ENCODE results near the gene PTMS. TPM values are rescaled to one million over a fixed set of nuclear protein-coding genes. Genes with fewer than 3 reads are reported as not detected.
"Not testable (repeated sequence)": the region's sequence is repeated elsewhere in the genome, so short reads cannot be mapped to it uniquely, and the experiment has no call there.

Gene PTMS, protein sequence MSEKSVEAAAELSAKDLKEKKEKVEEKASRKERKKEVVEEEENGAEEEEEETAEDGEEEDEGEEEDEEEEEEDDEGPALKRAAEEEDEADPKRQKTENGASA
- 24.0 and 69.1 TPM in 2 replicates for total RNA-seq

DNA sequence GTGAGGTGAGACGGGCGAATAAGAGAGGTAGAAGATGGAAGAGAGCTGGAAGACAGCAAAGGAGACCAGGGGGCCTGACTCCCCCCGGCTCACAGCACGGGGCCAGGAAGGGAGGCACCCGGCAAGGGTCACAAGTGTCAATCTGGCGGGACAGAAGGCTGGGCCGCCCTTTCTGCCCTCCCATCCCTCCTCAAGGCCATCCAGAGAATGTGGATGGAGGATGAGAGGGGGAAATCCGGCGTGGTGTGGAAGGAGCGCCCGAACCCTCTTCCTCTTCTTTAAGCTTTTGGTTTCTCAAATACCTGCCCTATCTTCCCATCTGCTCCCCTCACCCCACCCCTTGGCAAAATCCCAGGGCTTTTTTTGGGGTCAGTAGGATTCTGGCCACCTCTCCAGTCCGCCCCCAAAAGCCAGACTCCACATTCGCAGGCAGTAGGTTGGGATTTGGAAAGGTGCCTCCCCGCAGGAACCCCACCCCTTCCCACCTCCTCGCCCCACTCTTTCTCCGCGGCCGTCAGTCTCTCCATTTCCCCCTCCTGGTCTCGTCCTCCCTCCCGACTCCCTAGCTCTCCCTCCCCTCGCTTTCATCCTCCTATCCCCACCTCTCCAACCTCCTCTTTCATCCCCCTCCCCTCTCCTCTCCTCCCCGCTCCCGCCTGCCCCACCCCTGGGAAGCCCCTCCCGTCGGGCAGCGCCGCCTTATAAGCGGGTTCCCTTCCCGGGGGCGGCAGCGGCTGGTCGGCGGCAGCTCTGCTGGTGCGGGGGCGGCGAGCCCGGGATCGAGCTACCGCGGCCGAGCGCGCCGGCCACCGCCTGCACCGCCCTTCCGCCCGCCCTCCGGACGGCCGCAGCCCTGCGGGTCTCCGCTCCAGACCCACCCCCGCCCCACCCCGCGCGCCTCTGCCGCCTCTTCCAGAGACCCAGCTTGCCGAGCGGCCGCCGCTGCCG is at the start of gene PTMS:
Gene PTMS, plus strand, starts transcription at position 730 of the 948 bp plus-strand sequence. CDS start 343 bp downstream, outside the sequence.
- peak; percentile 79 for DNase-seq (ENCODE audit: low read depth)

DNA sequence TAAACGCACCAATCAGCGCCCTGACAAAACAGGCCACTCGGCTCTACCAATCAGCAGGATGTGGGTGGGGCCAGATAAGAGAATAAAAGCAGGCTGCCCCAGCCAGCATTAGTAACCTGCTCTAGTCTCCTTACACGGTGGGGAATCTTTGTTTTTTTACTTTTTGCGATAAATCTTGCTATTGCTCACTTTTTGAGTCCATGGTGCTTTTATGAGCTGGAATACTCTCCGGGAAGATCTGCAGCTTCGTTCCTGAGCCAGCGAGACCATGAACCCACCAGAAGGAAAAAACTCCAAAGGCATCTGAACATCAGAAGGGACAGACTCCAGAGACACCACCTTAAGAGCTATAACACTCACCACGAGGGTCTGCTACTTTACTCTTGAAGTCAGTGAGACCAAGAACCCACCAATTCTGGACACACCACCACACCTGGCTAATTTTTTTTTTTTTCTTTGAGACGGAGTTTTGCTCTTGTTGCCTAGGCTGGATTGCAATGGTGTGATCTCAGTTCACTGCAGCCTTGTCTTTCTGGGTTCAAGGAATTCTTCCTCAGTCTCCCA is 49.2 kb upstream of the PTMS start:
- no peak for DNase-seq (ENCODE audit: low read depth)

DNA sequence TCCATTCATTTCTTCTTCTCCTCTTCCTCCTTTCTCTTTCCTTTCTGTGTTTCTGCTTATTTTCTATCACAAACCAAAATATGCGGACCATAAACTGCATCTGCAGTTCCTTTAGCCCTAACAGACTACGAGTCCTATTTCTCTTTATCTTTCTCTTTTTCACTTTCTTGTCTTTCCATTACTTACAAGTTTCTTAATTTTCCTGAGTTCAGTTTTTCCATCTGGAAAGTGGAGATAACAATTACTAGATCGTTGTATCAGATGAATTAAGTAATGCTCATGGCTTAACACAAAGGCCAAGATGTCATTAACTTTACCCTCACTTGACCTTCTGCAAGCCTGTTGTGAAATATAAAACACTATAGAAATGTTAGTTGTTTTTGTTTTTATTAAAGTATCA is 43.3 kb upstream of the PTMS start:
- DNase-seq (ENCODE audit: low read depth), result no peak

DNA sequence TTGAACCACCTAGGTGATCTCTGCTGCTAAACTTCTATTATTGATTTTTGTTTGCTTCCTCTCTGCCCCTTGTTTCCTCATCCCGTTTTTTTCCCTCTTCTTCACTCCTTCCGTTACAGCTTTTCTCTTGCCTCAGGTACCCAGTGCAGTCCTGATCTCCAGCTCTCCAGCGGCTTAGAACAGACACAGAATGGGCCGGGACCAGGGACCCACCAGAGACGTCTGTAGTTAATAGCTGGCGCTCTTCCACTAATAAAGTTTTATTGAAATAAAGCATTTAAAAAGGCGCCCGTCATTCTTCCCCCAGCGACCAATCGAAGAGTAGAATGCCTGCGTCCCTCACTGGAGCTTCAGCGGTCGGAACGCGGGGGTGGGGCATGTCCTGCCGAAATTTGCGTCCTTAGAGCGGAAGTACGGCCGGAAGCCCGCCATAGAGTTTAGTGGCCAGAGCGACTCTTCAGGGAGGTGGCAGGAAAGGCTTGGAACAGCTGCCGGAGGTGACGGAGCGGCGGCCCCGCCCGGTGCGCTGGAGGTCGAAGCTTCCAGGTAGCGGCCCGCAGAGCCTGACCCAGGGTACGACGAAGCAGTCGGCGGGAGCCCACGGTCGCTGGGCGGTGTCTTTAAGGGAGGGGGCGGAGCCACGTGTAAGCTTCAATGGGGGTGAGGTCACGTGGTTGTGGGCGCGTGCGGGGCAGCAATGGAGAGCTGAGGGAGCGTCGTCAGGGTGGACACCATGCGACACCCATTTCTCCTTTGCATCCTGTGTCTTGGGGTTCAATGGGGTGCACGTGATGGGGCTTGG is 42.4 kb upstream of the PTMS start, which contains the start of gene COPS7A:
Gene COPS7A, plus strand, starts transcription at position 440 of the 802 bp plus-strand sequence. CDS start 611 bp downstream, outside the sequence.
- peak; percentile 98 for DNase-seq (ENCODE audit: low read depth)

DNA sequence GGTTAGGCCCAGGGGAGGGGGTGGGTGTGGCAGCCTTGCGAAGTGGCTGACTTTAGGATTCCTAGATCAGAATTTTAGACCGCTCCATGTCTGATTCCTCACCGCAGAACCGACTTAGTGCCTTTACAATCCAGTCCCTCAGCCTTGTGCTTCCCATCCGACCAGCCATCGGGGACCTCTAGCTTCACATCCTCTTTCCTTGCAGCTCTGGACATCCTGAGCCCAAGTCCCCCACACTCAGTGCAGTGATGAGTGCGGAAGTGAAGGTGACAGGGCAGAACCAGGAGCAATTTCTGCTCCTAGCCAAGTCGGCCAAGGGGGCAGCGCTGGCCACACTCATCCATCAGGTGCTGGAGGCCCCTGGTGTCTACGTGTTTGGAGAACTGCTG is 41.8 kb upstream of the PTMS start:
- DNase-seq (ENCODE audit: low read depth), result peak; percentile 16

DNA sequence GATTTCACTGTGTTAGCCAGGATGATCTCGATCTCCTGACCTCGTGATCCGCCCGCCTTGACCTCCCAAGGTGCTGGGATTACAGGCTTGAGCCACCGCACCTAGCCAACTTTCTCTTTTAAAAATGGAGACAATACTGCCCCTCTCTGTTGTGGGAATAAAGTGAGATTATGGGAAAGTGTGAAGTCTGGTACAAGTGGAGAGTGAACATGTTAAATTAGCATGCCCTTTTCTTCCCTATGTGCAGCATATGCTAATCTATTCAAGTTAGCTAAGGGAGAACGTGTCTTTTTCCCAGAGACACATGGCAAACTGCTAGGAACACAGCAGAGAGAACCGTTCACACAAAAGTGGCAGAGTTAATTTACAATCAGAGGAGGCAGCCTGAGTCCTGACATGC is 40.8 kb upstream of the PTMS start:
- DNase-seq (ENCODE audit: low read depth), result no peak

DNA sequence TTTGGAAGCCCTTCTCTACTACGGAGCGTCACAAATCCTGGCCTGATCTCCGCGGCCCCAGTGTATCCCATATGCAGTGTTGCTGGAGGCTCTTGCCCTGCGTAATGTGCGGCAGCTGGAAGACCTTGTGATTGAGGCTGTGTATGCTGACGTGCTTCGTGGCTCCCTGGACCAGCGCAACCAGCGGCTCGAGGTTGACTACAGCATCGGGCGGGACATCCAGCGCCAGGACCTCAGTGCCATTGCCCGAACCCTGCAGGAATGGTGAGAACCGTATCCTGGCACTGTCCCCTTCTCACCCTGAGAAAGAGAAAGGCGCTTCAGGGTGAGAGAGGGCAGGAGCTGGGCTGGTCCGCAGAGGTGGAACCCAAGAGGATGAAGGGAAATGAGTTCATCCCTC is 37.0 kb upstream of the PTMS start:
- no peak for DNase-seq (ENCODE audit: low read depth)

DNA sequence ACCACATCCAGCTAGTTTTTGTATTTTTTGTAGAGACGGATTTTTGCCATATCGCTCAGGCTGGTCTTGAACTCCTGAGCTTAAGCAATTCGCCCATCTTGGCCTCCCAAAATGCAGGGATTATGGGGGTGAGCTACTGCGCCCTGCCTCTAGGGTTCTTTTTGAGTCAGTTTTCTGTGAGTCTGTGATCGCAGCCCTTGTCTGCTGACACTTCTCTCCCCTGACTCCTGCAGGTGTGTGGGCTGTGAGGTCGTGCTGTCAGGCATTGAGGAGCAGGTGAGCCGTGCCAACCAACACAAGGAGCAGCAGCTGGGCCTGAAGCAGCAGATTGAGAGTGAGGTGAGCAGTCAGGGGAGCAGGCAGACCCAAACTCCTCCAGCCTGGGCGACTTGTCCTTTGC is 36.0 kb upstream of the PTMS start:
- DNase-seq (ENCODE audit: low read depth), result no peak

DNA sequence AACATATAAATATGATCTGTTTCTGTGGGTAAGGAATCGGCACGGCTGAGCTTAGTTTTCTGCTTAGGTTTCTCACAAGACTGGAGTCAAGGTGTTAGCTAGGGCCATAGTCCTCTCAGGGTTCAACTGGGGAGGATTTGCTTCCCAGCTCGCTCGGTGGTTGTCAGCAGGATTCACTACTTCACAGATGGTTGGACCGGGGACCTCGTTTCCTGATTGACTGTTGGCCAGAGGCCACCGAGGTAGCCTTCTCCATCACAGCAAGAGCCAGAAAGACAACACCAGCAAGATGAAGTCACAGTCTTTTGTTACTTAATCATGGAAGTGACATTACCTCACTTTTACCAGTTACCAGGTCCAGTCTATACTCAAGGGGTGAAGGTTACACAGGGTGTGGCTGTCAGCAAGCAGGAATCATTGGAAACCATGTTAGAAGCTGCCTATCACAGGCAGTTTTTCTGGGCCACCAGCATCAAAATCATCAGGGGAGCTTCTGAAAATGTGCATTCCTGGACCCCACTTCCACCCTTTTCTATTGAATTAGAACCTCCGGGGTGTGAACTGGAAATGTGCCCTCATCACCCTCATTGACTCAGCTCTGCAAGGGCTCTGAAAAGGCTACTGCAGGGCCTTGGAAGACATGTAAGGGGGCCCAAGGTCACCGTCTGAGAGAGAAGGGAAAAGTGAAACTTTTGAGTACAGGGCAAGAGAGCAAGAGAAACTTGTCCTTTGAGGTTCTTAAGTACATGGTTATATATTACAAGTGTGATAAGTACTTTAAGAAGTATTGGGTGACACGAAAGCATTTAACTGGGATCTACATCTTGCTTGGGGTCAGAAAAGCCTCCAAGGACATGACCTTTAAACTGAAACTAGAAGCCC is 31.4 kb upstream of the PTMS start:
- DNase-seq (ENCODE audit: low read depth), result no peak

DNA sequence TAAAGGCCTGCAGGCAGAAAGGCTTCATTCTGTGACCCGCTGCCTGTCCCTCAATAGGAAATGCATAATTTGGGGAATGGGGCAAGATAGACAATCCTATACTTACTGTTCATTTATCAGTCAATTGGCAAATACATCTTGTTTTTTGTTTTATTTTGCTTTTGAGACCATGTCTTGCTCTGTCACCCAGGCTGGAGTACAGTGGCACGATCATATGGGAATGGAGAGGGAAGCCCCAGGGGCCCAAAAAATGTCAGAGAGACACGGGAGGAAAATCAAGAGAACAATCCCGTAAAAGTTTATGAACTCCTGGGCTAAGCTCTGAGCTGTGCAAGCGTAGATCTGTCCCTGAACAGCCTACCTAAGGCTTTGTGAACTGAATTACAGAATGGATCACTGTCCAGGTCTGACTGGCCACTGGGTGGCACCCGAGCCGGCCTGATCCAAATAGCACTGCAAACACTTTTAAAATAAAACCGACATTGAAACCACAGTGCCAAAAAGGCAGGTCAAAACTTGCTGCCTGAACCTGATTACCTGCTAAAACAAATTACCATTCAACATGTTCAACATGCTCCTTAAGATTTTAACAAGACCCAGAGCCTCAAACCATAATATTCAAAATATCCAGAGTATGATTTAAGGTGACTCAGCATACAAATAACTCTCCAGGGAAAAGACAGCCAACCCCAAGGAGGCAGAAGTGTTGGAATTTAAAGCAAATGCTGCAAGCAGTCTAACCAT is 30.5 kb upstream of the PTMS start:
- DNase-seq (ENCODE audit: low read depth), result peak; percentile 46

DNA sequence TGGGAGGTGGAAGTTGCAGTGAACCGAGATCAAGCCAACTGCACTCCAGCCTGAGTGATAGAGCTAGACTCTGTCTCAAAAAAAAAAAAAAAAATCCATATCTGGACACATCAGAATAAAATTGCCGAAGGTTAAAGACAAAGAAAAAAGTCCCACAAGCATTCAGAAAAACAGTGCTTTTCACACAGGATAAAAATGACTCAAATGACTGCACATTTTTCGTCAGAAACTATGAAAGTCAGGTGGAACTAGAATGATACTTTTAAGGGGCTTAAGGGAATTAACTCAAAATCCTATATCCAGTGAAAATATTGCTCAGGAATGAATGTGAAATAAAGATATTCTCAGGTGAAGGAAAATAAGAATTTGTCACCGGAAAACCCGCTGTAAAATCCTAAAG is 29.4 kb upstream of the PTMS start:
- no peak for DNase-seq (ENCODE audit: low read depth)

DNA sequence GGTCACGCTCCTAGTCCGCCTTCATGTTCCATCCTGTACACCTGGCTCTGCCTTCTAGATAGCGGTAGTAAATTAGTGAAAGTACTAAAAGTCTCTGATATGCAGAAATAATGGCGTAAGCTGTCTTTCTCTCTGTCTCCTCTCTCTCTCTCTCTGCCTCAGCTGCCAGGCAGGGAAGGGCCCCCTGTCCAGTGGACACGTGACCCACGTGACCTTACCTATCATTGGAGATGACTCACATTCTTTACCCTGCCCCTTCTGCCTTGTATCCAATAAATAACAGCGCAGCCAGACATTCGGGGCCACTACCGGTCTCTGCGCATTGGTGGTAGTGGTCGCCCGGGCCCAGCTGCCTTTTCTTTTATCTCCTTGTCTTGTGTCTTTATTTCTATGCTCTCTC is 24.1 kb upstream of the PTMS start:
- not testable (repeated sequence) for DNase-seq (ENCODE audit: low read depth)

DNA sequence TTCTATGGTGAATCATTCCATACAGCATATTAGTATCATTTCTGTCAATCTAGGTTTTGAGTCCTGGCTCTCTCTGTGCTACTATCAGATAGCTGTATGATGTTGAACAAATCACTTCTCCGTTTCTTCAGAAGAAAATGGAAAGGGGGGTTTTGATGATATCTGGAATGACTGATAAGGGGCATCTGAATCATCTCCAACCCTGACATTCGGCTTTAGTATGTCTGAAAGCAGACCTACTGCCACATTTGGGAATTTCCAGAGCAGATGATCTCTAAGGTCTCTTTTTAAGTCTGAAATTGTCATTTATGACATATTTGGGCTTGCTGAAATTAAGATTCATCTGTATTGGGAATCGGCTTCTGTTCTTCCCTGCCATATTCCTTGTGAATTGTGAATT is 23.3 kb upstream of the PTMS start:
- no peak for DNase-seq (ENCODE audit: low read depth)

DNA sequence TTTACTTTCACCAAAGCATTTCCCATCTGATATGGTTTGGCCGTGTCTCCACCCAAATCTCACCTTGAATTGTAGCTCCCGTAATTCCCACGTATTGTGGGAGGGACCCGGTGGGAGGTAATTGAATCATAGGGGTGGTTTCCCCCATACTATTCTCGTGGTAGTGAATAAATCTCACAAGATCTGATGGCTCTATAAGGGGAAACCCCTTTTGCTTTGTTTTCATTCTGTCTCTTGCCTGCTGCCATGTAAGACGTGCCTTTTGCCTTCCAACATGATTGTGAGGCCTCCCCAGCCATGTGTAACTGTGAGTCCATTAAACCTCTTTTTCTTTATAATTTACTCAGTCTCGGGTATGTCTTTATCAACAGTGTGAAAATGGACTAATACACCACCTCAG is 22.9 kb upstream of the PTMS start:
- not testable (repeated sequence) for DNase-seq (ENCODE audit: low read depth)

DNA sequence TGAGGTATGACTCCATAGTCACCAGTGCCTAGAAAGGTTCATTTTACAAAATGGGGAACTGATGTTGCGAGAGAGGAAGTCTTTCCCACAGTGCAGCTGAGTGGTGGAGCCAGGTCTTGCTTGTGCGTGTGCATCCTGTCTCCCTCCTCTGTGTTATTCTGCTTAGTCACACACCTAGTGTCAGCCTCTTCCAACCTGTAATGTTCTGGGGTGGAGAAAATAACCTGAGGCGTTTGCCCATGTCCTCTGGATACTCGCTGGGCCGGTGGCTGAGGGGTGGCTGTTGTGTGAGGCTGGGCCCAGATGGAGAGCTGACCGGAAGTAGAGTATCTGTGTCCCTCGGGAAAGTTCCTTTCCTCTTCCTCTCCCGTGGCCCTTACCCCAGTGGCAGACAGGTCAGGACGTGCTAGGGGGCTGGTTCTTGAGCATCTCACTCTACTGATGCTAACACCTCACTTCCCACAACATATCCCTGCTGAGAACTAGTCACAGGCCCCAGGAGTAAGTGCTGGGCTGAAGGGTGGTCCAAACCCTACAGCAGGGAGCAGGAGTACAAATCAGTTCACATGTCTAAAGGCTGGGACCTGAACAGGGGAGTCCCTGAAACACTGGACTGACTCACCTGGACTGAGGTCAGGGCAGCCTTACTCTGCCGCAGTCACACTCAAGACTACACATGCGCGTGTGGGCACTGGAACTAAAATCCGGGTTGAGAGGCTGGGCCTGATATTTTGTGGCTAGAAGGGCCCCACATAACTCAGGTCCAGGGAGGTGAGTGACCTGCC is 20.2 kb upstream of the PTMS start:
- no peak for DNase-seq (ENCODE audit: low read depth)

DNA sequence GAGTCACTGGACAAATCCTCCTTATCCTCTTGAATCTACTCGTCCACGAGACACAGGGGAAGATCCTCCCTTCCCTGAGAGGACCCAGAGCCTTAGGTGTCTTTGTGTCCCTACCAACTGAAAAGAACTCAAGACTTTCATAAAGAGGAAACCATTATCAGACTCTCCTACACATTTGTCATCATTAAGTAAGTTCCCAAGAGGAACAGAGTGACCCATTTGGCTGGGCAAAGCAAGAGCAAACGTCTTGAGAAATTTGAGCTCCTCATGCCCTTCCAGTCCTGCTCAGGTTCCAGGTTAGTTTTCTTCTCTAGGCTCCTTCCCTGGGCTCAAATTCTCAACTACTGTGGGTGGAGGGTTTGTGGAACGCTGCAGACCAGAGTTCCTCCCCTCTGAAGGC is 18.9 kb upstream of the PTMS start:
- DNase-seq (ENCODE audit: low read depth), result no peak

DNA sequence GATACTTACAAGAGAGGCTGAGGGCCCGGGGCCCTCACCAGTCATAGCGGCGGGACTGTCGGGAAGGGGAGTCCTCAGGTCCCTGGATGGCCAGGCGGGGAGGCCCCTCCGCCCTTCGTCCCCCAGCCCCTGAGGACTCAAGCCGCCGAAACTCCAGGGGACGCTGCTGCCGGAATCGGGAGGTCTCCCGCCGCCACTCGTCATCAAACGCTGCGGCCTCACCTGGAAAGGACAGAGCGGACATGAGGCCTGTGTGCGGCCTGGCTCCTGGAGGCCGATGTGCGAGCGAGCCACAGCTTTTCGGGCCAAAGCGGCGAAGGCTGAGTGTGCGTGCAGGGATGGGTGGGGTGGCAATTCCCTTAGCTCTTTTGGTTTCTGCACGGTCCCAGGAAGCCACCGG is 17.4 kb upstream of the PTMS start:
- DNase-seq (ENCODE audit: low read depth), result no peak

DNA sequence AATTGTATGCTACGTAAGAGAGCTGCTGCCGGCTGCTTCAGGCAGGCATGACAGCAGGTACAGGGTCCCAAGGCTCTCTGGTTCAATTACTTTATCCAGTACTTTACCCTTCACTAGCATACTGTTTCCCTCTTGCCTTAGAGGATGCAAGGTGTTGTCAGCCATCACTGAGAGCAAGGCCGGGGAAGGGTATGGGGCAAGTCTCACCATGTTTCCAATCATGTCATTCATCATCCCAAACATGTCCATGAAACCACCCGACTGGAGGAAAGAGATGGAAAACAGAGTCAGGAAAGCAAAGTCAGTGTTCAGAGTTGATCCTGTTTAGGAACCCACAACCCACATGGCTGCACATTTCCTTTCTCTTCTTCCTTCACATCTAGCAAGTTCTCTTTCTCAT is 15.7 kb upstream of the PTMS start:
- DNase-seq (ENCODE audit: low read depth), result no peak

DNA sequence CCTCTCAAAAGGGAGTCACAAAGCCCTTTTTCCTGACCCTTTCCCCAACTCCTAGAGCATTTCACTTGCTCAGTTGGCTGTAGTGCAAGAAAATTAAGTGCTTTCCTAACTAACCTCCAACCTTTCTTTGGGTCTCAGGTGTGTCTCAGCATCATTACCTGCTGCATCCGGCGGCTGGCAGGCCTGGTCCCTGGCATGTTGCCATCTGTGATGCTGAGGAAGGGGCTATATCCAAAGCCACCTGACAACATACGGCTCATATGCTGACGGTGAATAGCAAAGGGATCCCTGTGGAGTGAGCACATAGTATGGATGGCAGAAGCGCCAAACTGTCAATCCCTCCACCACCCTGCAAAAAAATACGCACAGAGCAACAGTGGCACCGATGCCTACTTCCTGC is 14.4 kb upstream of the PTMS start:
- DNase-seq (ENCODE audit: low read depth), result no peak
